OCI-LY1 (cell line): ENCODE measurements around the gene TBCEL.

Experiments used
- H2AFZ ChIP-seq: fragments of 200-600 bp; sonication (generic), shearing (Covaris generic); 2 replicates; pipeline ENCODE4 v1.6.0; 2014; ENCODE audit warnings: antibody characterized with exemption, mild to moderate bottlenecking, low read length
- H3F3A ChIP-seq: fragments of 200-600 bp; sonication (generic), shearing (Covaris generic); 2 replicates; pipeline ENCODE4 v1.6.0; 2014; ENCODE audit warnings: mild to moderate bottlenecking, antibody characterized with exemption, low read length, moderate library complexity; ENCODE audit not compliant: insufficient read depth
- H3K27ac ChIP-seq: fragments of 200-600 bp; sonication (generic); 2 replicates; pipeline ENCODE4 v1.5.1; 2014; ENCODE audit warnings: low read length, mixed run types, mild to moderate bottlenecking, low read depth; ENCODE audit not compliant: poor library complexity, severe bottlenecking
- H3K27me3 ChIP-seq: fragments of 200-600 bp; sonication (generic); 2 replicates; pipeline ENCODE4 v1.6.0; 2014; ENCODE audit warnings: antibody characterized with exemption, mild to moderate bottlenecking, low read length, moderate library complexity; ENCODE audit not compliant: insufficient read depth
- H3K36me3 ChIP-seq: fragments of 200-600 bp; sonication (generic); 2 replicates; pipeline ENCODE4 v1.6.1; 2014; ENCODE audit warnings: mild to moderate bottlenecking, antibody characterized with exemption, low read length, moderate library complexity, mixed read lengths; ENCODE audit not compliant: insufficient read depth
- H3K4me1 ChIP-seq: fragments of 200-600 bp; sonication (generic); 2 replicates; pipeline ENCODE4 v1.5.1; 2014; ENCODE audit warnings: mild to moderate bottlenecking, low read length, moderate library complexity; ENCODE audit not compliant: insufficient read depth, severe bottlenecking
- H3K4me2 ChIP-seq: fragments of 200-600 bp; sonication (generic), shearing (Covaris generic); 2 replicates; pipeline ENCODE4 v1.6.1; 2014; ENCODE audit warnings: low read length
- H3K4me3 ChIP-seq: fragments of 200-600 bp; sonication (generic); 2 replicates; pipeline ENCODE4 v1.5.1; 2014; ENCODE audit warnings: low read length, low read depth, mild to moderate bottlenecking, mixed read lengths; ENCODE audit not compliant: poor library complexity, severe bottlenecking
- H3K79me2 ChIP-seq: fragments of 200-600 bp; shearing (Covaris generic); 2 replicates; pipeline ENCODE4 v1.6.1; 2016; ENCODE audit warnings: mixed run types, low read length, mixed read lengths; ENCODE audit not compliant: insufficient read depth
- H3K9ac ChIP-seq: fragments of 200-600 bp; sonication (generic), shearing (Covaris generic); 2 replicates; pipeline ENCODE4 v1.6.1; 2014; ENCODE audit warnings: mild to moderate bottlenecking, low read length, mixed read lengths
- H3K9me2 ChIP-seq: fragments of 200-600 bp; sonication (generic), shearing (Covaris generic); 2 replicates; pipeline ENCODE4 v1.6.1; 2014; ENCODE audit warnings: low read depth, mild to moderate bottlenecking, low read length, mixed read lengths
- H3K9me3 ChIP-seq: fragments of 200-600 bp; shearing (Covaris generic); 2 replicates; pipeline ENCODE4 v1.6.1; 2014; ENCODE audit warnings: low read length, mixed read lengths
- H4K20me1 ChIP-seq: fragments of 200-600 bp; sonication (generic), shearing (Covaris generic); 2 replicates; pipeline ENCODE4 v1.6.0; 2016; ENCODE audit warnings: mild to moderate bottlenecking, low read length; ENCODE audit not compliant: insufficient read depth
- EZH2 ChIP-seq: fragments of 200-600 bp; sonication (generic), shearing (Covaris generic); IDR thresholded peaks from 2 replicates; pipeline ENCODE4 v1.8.0; 2017; ENCODE audit warnings: borderline replicate concordance, mixed run types, mild to moderate bottlenecking, antibody characterized with exemption, low read length, moderate library complexity, mixed read lengths
- TF ChIP-seq, protein P1 (sequence below): fragments of 200-600 bp; sonication (generic), shearing (Covaris generic); IDR thresholded peaks from 2 replicates; pipeline ENCODE4 v1.5.1; 2017; ENCODE audit warnings: mild to moderate bottlenecking, antibody characterized with exemption, low read length, moderate library complexity, mixed read lengths

TBCEL gene

DNA sequence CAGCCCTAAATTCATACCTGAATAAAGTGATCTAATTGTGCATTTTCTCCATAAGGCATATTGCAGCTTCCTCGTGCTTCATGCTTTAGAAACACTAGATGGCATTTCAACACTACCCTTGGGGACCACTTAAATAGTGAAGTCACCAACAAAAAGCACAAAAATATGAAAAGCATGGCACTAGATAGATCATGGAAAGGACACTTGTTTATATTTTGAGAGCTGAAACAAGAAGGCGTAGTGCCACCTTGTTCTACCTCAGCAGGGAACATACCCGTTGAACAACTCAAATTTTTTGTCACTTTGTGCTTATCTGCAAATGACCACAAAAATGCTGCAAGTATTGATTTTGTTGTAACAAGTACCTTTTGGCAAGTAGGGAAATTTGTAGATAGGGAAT, 8.6 kb downstream of the TBCEL start:
- Histone ChIP-seq H3K4me1 (no peaks in the 10 kb centered on the region), H3K36me3 (no peaks in the 10 kb centered on the region), H4K20me1 (no peaks in the 10 kb centered on the region), H3K4me2 (no peak overlapping the region), H3K4me3 (no peak overlapping the region), H3K27me3 (no peaks in the 10 kb centered on the region), H2AFZ (no peak overlapping the region), H3K9me3 (no peaks in the 10 kb centered on the region), H3K79me2 (0 out of 2 replicates have a peak, but pooled peaks cover under 1% of the 10 kb centered on the region), H3K9me2 (no peaks in the 10 kb centered on the region), H3K9ac (no peak overlapping the region), H3F3A (no peaks in the 10 kb centered on the region), H3K27ac (no peak overlapping the region)
- TF ChIP-seq EZH2: no peak
- TF ChIP-seq, protein P1, sequence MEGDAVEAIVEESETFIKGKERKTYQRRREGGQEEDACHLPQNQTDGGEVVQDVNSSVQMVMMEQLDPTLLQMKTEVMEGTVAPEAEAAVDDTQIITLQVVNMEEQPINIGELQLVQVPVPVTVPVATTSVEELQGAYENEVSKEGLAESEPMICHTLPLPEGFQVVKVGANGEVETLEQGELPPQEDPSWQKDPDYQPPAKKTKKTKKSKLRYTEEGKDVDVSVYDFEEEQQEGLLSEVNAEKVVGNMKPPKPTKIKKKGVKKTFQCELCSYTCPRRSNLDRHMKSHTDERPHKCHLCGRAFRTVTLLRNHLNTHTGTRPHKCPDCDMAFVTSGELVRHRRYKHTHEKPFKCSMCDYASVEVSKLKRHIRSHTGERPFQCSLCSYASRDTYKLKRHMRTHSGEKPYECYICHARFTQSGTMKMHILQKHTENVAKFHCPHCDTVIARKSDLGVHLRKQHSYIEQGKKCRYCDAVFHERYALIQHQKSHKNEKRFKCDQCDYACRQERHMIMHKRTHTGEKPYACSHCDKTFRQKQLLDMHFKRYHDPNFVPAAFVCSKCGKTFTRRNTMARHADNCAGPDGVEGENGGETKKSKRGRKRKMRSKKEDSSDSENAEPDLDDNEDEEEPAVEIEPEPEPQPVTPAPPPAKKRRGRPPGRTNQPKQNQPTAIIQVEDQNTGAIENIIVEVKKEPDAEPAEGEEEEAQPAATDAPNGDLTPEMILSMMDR: no peak

DNA sequence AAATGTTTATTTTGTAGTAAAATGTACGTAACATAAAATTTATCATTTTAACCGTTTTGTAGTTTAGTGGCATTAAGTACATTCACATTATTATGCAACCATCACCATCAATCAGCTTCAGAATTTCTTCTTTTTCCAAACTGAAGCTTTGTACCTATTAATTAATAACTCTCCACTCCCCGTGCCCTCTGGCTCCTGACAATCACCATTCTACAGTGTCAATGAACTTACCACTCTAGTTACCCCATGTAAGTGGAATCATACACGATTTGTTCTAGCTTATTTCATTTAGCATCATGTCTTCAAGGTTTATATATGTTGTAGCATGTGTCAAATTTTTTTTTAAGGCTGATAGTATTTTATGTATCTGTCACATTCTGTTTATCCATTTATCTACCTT, 9.7 kb downstream of the TBCEL start:
- H3K27ac ChIP-seq: no peak overlapping the region
- H2AFZ ChIP-seq: no peak overlapping the region
- no peaks in the 10 kb centered on the region for H3K9me3 ChIP-seq
- no peaks in the 10 kb centered on the region for H3F3A ChIP-seq
- H3K9ac ChIP-seq: no peak overlapping the region
- H3K4me2 ChIP-seq: no peak overlapping the region
- TF ChIP-seq, protein P1: no peak
- TF ChIP-seq EZH2: no peak
- H3K4me1 ChIP-seq: no peaks in the 10 kb centered on the region
- H3K79me2 ChIP-seq: no peaks in the 10 kb centered on the region
- no peak overlapping the region for H3K4me3 ChIP-seq
- H3K27me3 ChIP-seq: no peaks in the 10 kb centered on the region
- H3K9me2 ChIP-seq: no peaks in the 10 kb centered on the region
- no peaks in the 10 kb centered on the region for H4K20me1 ChIP-seq
- no peaks in the 10 kb centered on the region for H3K36me3 ChIP-seq

DNA sequence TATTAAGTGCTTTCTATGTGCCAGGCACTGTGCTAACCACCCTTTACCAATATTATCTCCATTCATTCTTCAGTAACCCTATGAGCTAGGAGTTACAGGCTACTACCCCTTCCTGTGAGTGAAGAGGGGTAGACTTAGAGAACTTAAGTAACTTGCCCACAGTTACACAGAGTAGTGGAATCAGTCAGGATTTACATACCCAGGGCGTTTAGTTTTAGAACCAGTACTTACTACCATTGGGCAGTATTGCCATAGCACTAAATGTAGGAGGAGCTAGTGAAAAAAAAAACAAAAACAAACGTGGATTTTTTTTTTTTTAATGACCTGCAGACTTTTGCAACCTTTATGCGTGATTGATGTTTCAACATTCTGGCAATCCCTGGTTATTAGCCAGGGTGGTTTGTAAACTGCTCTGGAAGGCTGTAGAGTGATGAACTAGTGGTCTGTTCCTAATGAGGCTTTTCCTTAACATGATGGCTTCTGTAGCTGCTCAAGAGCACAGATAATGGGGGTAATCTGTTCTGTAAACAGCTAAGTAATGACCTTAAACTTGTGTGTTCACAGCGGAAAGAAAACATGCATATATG, 11.4 kb downstream of the TBCEL start:
- TF ChIP-seq, protein P1: no peak
- no peak for TF ChIP-seq EZH2
- H3K27ac ChIP-seq: no peak overlapping the region
- no peaks in the 10 kb centered on the region for H3K9me3 ChIP-seq
- no peaks in the 10 kb centered on the region for H3K27me3 ChIP-seq
- no peak overlapping the region for H3K4me2 ChIP-seq
- H2AFZ ChIP-seq: no peak overlapping the region
- H3K9ac ChIP-seq: no peak overlapping the region
- H3F3A ChIP-seq: no peaks in the 10 kb centered on the region
- H3K4me1 ChIP-seq: no peaks in the 10 kb centered on the region
- no peaks in the 10 kb centered on the region for H3K9me2 ChIP-seq
- H3K4me3 ChIP-seq: no peak overlapping the region
- no peaks in the 10 kb centered on the region for H4K20me1 ChIP-seq
- no peaks in the 10 kb centered on the region for H3K36me3 ChIP-seq
- no peaks in the 10 kb centered on the region for H3K79me2 ChIP-seq
